NCI-H748 (cell line): ENCODE measurements around the gene CCDC86.

Experiments used
- DNase-seq: peaks from one replicate; lab custom pipeline; 2025; ENCODE audit not compliant: unreplicated experiment; lab: John Stamatoyannopoulos, UW

The CCDC86 gene

DNA sequence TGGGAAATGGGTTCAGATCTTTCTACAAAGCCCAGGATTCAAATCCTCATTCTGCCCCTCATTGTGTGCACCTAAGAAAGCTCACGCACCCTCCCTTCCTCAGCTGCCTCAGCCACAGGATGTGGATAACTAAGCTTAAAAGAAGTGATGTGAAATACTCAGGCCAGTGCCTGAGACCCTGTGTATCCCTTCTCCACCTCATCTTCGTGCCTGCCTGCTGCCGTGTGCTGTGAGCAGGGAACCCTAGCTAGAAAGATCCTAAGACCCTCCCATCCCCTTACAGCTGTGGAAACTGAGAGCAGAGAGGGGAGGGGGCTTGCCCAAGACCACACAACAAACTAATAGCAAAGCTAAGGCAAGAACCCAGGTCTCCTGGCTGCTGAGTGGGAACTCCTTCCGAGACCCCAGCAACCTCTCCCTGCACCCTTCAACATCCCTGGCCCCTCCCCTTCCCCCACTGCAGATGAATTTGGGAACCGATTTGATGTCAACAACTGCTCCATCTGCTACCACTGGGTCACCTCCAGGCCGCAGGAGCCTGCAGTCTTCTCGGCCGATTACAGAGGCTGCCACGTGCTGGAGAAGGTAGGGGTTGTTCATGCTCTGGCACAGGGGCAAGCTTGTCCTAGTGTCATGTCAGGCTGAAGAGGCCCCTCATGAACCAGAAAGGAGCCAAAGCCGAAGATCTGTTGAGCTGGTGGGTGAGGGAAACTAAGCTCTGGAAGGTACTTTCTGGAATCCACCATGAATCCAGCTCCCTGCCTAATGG, 27.0 kb downstream of the CCDC86 start:
- no peak for DNase-seq

DNA sequence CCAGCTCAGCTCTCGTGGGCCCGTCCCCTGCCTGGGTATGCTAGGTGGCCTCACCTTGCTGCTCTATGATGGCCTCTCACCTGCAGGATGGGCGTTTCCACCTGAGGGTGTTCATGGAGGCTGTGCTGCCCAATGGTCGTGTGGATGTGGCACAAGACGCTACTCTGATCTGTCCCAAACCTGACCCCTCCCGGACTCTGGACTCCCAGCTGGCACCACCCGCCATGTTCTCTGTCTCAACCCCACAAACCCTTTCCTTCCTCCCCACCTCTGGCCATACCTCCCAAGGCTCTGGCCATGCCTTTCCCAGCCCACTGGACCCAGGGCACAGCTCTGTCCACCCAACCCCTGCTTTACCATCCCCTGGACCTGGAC, 27.5 kb downstream of the CCDC86 start:
- no peak for DNase-seq

DNA sequence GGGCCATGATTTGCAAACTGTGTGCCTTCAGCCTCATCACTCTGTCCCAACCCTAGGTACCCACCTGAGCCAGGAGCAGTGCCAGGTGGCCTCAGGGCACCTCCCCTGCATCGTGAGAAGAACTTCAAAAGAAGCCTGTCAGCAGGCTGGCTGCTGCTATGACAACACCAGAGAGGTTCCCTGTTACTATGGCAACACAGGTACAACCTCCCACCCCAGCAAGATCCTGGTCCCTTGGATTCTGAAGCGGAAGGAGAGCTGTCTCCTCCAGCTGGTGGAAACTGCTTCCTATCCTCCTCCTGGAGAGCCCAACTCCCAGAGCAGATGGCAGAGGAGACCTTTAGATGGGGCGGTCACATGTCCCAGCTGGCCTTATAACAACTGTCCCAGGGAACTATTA, 28.4 kb downstream of the CCDC86 start:
- peak; percentile 68 for DNase-seq

DNA sequence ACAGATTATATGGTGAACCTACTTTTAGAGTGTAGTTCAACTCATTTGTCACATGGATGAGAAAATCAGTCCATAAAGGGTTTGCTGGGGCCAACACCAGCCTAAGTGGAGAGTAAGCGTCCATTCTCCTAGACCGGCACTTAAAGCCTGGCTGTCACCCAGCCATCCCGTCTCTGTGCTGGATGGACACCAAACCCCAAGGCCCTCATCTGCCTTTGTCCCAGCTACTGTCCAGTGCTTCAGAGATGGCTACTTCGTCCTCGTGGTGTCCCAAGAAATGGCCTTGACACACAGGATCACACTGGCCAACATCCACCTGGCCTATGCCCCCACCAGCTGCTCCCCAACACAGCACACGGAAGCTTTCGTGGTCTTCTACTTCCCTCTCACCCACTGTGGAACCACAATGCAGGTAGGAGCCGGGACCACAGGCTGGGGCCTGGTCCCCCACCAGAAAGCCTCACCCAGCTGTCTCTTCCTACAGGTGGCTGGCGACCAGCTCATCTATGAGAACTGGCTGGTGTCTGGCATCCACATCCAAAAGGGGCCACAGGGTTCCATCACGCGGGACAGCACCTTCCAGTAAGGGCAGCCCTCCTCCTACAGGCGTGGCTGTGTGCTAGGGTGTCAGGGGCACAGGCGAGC, 28.9 kb downstream of the CCDC86 start:
- no peak for DNase-seq

DNA sequence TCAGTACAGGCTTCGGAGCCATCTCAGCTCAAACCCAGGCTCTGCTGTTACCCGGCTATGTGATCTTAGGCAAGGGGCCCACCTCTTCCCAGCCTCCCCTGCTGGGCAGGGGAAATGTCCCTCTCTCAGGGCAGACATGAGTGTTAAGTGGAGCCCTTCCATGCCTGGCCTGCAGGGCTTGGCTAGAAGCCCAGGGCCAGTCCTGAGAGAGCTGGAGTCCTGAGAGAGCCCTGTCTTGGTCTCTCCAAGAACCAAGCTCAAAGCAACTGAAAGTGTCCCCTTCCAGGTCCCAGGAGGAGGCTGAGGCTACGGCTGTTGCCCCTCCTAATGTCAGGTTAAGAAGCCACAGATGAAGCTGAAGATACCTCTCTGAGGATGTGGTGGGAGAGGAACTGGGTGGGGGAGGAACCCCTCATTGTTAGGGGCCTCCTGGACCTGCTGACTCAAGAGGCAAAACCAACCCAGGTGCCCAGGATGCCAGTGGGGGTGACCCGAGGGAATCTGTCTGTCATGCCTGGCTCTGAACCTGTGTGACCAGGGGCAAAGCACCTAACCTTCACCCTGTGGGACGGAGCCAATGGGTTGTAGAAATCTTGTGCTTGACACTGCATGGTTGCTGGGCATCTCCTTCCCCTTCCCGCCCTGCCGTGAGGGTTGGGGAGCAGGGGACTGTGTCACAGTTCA, 29.6 kb downstream of the CCDC86 start:
- DNase-seq: no peak

DNA sequence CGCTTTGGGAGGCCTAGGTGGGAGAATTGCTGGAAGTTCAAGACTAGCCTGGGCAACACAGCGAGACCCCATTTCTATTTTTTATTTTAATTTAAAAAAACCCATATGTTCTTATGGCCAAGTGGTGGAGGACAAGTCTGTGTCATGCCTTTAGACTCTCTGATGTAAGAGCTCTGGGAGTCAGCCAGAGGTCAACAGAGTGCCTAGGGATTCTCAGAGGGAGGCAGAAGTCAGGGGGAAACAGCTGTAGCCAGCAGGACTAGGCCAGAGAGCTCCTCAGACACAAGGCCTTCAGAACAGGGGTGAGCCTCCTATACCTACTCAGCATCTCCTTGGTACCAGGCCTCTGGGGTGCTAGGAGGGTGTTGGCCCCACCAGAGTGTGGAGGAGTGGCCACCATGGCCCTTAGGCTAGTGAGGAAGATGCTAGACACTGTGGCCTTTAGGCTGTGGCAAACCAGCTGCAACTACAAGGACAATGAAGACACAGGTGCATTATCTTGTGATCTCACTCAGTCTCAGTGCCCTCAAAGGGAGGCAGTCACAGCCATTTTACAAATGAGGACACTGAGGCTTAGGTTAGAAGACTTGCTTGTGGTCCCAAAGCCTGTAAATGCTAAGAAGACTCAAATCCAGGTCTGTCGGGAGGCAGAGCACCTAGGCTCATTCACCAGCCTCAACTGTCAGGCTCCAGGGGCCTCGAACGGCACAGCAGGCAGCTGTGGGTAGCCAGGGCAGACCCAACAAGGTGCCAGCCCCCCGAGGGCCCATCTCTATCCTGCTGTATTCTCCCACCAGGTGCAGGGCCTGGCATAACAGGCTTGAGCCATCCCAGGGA, 30.4 kb downstream of the CCDC86 start:
- DNase-seq: no peak

DNA sequence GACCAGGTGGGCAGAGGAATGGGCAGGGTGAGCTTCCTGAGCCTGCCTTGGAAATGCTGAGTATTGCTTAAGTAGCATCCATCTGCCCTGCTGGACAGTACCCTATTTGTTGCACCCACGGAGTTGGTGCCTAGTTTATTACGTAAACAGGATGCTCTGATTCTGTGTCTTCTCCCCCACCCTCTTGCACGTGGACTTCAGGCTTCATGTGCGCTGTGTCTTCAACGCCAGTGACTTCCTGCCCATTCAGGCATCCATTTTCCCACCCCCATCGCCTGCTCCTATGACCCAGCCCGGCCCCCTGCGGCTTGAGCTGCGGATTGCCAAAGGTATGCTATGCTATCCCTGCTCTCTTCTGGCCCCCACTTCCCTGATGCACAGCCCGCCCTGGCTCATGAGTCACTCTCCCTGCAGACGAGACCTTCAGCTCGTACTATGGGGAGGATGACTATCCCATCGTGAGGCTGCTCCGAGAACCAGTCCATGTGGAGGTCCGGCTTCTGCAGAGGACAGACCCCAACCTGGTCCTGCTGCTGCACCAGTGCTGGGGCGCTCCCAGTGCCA, 31.1 kb downstream of the CCDC86 start:
- no peak for DNase-seq

DNA sequence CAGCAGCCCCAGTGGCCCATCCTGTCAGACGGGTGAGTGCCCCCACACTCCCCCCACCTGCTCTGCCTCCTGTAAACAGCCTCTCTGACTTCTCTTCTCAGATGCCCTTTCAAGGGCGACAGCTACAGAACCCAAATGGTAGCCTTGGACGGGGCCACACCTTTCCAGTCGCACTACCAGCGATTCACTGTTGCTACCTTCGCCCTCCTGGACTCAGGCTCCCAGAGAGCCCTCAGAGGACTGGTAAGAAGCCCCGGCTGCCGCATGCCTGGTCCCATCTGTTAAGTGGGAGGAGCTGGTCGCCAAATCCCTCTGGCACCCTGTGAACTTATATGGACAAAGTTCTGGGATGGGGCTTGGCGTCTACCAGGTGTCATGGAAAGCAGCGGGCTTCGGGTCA, 31.6 kb downstream of the CCDC86 start:
- no peak for DNase-seq

DNA sequence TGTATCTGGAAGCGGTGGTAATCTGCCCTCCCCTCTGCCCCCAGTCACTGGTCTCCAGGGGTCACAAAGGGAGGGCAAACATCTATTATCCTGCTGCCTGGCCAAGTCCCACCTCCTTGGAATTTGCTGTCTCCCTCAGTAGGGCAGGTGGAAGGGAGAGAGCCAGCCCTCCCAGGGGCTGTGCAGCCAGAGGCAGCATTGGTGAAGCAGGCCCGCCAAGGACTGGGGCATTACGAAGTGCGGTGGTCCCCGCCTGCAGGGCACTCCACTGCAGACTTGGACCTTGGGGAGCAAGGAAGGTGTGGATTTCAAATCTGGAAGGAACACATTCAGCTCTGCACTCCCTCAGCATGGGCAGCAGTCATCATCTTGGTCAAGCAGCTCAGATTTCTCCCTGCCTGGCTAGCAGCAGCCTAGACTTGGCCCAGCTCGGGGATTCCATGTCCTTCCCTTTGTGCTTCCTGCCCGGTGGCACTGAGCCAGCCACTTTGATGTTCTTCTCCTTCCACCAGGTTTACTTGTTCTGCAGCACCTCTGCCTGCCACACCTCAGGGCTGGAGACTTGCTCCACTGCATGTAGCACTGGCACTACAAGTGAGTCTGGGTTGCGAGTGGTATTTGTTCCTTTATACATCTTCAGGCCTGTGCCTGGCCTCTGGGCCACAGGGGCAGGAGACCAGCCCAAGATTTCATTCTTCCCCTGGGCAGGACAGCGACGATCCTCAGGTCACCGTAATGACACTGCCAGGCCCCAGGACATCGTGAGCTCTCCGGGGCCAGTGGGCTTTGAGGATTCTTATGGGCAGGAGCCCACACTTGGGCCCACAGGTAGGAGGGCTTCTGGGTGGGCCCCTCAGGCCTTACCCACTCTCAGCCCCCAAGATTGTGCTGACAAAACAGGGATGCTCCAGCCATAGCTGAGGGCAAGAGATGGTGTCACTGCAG, 32.8 kb downstream of the CCDC86 start:
- no peak for DNase-seq

DNA sequence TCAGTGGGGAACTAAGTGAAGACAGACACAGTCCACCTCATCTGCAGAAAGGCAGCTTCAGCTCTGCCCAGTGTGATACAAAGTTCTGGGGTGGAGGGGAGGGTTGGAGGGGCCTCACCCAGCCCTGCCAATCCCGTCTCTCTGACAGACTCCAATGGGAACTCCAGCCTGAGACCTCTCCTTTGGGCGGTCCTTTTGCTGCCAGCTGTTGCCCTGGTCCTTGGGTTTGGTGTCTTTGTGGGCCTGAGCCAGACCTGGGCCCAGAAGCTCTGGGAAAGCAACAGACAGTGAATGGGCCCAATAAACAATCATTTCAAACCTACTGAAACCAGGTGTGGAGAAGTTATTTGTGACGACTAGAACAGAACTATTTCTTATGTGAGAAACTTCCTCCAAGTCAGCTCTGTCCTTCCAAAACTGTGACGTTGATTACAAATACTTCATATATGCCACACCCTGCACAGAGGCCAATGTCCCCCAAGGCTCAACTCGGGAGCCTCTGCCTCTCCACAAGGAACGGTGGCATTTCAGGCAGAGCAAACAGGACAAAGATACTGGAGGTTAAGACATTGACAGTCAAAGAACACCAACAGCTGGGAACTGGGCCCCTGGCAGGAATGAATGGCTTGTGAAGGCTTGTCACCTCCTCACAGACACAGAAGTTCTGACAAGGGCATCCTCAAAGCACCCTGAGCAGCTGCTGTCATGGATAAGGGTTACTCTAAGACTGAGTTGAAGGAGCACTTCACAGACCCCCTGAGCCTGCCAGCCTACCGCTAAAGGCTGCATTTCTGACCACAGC, 33.7 kb downstream of the CCDC86 start:
- DNase-seq: no peak

DNA sequence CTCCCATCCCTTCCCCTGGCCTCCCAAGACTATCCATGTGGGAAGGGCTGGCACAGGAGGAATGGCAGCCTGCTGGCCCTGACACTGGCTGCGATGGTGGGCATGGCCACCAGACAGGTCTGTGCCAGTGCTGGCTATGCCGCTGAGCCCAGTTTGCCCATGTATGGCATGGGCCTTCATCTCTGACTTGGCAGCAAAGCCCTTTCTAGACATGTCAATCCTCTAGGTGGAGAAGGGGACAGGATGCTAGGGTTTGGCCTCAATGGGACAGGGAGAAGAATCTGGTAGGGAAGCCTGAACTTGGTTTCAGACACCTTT, 34.2 kb downstream of the CCDC86 start:
- no peak for DNase-seq

DNA sequence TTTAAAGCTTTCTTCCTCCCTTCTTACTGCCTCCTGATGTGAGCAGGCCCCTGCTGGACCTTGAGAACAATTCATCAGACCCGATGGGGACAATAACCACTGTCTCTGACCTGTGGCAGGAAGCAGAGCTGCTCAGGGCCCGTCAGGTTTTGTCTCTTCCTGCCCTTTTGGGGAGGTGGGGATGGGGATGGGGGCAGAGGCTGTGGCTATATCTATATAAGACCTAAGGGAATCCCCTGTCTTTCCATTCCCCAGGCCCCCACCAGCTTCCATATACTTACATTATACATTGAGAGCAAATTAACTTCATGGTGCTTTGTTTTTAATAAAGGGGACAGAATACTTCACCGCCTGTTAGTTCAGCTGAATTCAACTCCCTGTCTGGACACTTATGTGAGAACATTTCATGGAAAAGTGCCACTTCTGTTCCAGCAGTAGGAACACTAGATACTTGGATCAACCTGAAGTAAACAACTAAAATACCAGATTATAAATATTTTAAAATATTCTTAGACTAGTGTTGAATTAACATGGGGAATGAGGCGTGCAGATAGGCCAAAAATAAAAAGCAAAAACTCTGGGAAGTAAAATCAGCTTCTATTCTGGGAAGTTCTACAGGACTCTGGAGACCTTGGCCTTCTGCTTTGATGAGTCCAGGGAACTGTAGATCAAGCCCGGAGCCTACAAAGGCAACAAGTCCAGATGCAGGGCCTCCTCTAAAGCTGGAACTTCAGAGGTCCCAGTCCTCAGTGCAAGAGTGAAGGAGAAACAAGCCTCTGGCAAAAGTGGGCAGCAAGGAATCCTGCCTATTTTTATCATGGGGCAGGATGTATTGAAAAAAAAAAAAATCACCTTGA, 36.6 kb downstream of the CCDC86 start:
- DNase-seq: no peak

DNA sequence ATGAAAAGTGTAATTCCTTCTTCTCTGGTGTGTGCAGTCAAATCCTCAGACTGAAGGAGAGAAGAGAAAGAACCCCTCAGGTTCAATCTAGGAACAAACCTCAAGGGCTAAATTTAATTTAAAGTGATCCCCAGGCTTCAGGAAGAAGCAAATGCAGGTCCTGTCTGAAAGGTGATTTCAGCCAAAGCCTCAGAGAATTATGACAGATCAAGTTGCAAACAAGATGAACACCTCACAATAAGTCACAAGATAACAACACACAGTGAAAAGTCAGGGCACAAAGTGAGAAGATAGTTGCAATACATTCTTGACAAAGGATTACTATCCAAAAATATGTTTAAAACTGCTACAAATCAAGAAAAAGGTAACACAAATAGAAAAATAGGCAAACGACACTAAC, 37.2 kb downstream of the CCDC86 start:
- DNase-seq: no peak

DNA sequence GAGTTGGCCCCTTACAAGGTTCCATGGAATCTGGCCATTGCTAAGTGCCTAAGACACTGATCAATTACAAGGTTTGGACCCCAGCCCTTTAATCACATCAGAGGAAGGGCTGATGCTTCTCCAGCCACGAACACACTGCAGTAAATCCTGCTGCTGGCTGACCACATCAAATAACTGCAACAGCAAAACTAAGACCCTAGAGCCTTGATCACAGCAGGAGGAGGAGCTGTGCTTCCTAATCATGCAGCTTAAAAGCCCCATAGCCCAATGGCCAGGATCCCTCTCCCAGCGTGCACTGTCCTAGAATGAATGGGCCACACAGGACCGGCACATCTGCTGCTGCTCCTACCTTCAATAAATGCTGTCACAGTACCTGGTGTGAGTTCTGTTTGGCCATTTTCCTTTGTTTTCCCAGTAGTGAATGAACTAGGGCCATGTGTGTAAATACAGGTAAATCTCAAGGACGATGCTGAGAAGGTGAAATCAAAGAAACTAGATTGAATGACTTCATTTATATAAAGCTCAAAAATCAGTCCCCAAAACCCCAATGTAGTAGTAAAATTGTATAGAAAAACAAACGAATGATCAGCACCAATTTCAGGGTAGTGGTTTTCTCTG, 38.2 kb downstream of the CCDC86 start:
- DNase-seq: no peak

DNA sequence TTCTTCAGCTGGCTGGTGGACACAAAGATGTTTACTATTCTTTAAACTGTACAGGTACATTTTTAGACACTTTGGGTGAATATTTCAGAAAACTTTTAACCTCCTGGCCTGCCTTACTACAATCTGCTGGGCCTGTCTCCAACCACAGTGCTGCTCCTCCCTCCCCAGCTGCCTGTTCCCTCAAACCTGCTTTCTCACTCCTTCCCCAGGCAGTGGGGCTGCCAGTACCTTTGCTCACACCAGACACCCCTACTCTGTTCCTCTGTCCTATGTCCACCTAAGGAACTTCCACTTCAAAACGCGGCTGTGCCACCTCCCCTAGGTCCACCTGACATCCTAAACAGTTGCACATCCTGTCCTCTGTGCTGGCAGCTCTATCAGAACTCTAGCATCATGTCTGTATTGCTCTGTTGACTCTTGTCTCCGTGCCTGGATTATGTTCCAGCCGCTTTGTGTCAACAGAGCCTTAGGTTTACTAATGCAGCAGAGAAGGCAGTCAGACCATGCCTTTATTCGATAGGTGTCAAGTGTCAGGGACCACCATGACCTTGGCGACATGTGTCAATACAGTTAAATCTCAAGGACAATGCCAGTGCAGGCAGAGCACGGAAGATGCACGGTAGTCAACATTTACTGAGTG, 38.9 kb downstream of the CCDC86 start:
- DNase-seq: peak; percentile 89

DNA sequence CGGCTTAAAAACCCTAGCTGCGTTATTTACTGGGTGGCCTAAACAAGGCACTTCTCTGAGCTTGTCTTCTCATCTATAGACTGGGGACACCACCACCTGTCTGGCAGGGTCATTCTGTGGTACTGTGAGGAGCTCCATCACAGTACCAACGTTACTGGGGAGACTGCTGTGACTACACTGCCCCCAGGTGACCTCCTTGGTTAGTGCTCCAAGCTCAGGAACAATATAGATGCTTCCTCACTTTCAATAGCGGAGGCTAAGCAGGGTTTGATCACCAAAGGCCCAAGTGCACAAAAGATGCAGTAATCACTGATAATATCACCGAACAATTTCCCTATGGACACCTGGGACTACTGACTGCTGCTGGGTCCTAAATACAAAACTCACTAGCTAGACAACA, 45.6 kb downstream of the CCDC86 start:
- DNase-seq: peak; percentile 75

DNA sequence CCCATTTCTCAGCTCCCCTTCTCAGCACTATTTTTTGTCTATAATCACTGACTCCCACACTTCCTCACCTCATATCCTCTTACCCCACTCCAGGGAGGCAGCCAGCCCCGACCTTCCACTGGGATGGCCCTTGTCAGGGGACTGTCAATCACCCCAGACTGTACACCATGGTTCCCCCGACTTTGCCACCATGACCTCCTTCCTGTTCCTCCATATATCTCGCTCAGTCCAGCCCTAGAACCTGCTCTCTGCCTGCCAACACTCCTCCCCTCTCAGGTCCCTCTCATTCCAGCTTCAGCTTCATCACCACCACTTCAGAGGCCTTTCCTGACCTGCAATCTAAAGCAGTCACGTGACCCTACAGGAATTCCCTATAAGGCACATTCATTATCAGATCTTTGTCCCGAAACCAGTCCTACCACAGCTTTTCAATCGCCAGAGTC, 48.0 kb downstream of the CCDC86 start:
- no peak for DNase-seq
